ENCODE results near the gene PITX1.

PITX1 gene

GRCh38 chr5:135040333-135041144 is 6.5 kb upstream of the PITX1 start:
- TF ChIP-seq CTCF (IDR thresholded peaks at IDR 0.05): no peak
- Histone ChIP-seq H3K4me1 (peaks cover 0 to 20% (median 15%) of the 10 kb centered on the region in 4 donors), H3K36me3 (no peaks in the 10 kb centered on the region), H3K4me3 (no peak overlapping the region), H3K27me3 (peaks cover 0 to 48% of the 10 kb centered on the region in 2 donors), H3K9me3 (no peaks in the 10 kb centered on the region), H3K27ac (no peak overlapping the region)
- intact Hi-C loops (cut with DNase I; ENCODE audit: low total_unique reads): no loop called here
- no peak for DNase-seq

- H3K27me3 ChIP-seq: peaks cover 0 to 51% of the 10 kb centered on the region in 2 donors
Measured at GRCh38 chr5:135040034-135040332, 6.0 kb upstream of the PITX1 start.

GRCh38 chr5:135039271-135040033 is 5.4 kb upstream of the PITX1 start:
- H3K27ac ChIP-seq: peak overlapping the region in 1 of 2 donors; percentile 14
- DNase-seq: no peak

More at GRCh38 chr5:135040034-135040332, 6.0 kb upstream of the PITX1 start:
- H3K9me3 ChIP-seq: no peaks in the 10 kb centered on the region
- no peak for DNase-seq
- peaks cover 0 to 20% (median 16%) of the 10 kb centered on the region in 4 donors for H3K4me1 ChIP-seq
- no peak for TF ChIP-seq CTCF (IDR thresholded peaks at IDR 0.05)
- intact Hi-C loops (cut with DNase I; ENCODE audit: low total_unique reads): no loop called here
- peak overlapping the region; percentile 45 to 48 for H3K4me3 ChIP-seq
- H3K27ac ChIP-seq: no peak overlapping the region
- H3K36me3 ChIP-seq: no peaks in the 10 kb centered on the region

GRCh38 chr5:135038813-135039270 is 4.8 kb upstream of the PITX1 start:
- H3K4me3 ChIP-seq: peak overlapping the region; percentile 45 to 48
- peaks cover 0 to 48% of the 10 kb centered on the region in 2 donors for H3K27me3 ChIP-seq
- H3K9me3 ChIP-seq: no peaks in the 10 kb centered on the region
- intact Hi-C loops (cut with DNase I; ENCODE audit: low total_unique reads): loop anchor here (10.0 kb wide), 2 partner anchors 134 to 156 kb away; partner anchors contain the start of gene PCBD2
- no peaks in the 10 kb centered on the region for H3K36me3 ChIP-seq
- H3K4me1 ChIP-seq: peaks cover 0 to 31% (median 20%) of the 10 kb centered on the region in 4 donors
- no peak for DNase-seq
- H3K27ac ChIP-seq: peak overlapping the region in 1 of 2 donors; percentile 14
- no peak for TF ChIP-seq CTCF (IDR thresholded peaks at IDR 0.05)

More at GRCh38 chr5:135039271-135040033, 5.4 kb upstream of the PITX1 start:
- H3K27me3 ChIP-seq: peaks cover 0 to 48% of the 10 kb centered on the region in 2 donors
- H3K4me3 ChIP-seq: peak overlapping the region; percentile 45 to 48
- TF ChIP-seq CTCF (IDR thresholded peaks at IDR 0.05): no peak
- H3K36me3 ChIP-seq: no peaks in the 10 kb centered on the region
- H3K4me1 ChIP-seq: peaks cover 0 to 25% (median 20%) of the 10 kb centered on the region in 4 donors
- intact Hi-C loops (cut with DNase I; ENCODE audit: low total_unique reads): loop anchor here (10.0 kb wide), 2 partner anchors 135 to 155 kb away; partner anchors contain the start of gene PCBD2
- H3K9me3 ChIP-seq: no peaks in the 10 kb centered on the region

- TF ChIP-seq CTCF (IDR thresholded peaks at IDR 0.05): no peak
- no peak for DNase-seq
- H3K36me3 ChIP-seq: no peaks in the 10 kb centered on the region
- H3K27ac ChIP-seq: no peak overlapping the region
- intact Hi-C loops (cut with DNase I; ENCODE audit: low total_unique reads): loop anchor here (10.0 kb wide), 2 partner anchors 134 to 156 kb away; partner anchors contain the start of gene PCBD2
- H3K27me3 ChIP-seq: peaks cover 0 to 48% of the 10 kb centered on the region in 2 donors
- peaks cover 0 to 36% (median 20%) of the 10 kb centered on the region in 4 donors for H3K4me1 ChIP-seq
- peak overlapping the region in 1 of 2 donors; percentile 48 for H3K4me3 ChIP-seq
- no peaks in the 10 kb centered on the region for H3K9me3 ChIP-seq
Measured at GRCh38 chr5:135038205-135038812, 4.3 kb upstream of the PITX1 start.

Measured in tibial artery (tissue), 4 donors.